ENCODE data around the gene C19orf73. TPM values are rescaled to one million over a fixed set of nuclear protein-coding genes. Genes with fewer than 3 reads are reported as not detected.
A peak's percentile ranks its signal among the peaks of the same experiment; 100 is the strongest.

C19orf73 gene
- total RNA-seq, 1 donor from 2014 or later = 1.3 TPM

- ATAC-seq = no peak
Observed at GRCh38 chr19:49120868-49121267, 1.9 kb upstream of the C19orf73 start.

GRCh38 chr19:49120325-49120683, 1.4 kb upstream of the C19orf73 start:
- ATAC-seq = no peak

- ATAC-seq = peak; percentile 19
Observed at GRCh38 chr19:49119411-49120324, 725 bp upstream of the C19orf73 start, which contains the start of gene PPFIA3. Gene PPFIA3, plus strand, starts transcription at chr19:49119544. Its CDS starts 8,330 bp downstream, at chr19:49127874.

GRCh38 chr19:49117677-49118564, 1.0 kb downstream of the C19orf73 start:
- no peak for ATAC-seq

- ATAC-seq = no peak
Observed at GRCh38 chr19:49116544-49116943, 2.4 kb downstream of the C19orf73 start.

- no peak for ATAC-seq
Observed at GRCh38 chr19:49114630-49115363, 4.1 kb downstream of the C19orf73 start.

GRCh38 chr19:49113762-49114629, 4.9 kb downstream of the C19orf73 start, which contains the start of gene LIN7B:
Gene LIN7B, plus strand, starts transcription at chr19:49114370. Its CDS starts 35 bp downstream, at chr19:49114405.
- peak; percentile 65 for ATAC-seq

GRCh38 chr19:49111218-49111998, 7.5 kb downstream of the C19orf73 start:
- ATAC-seq = no peak

GRCh38 chr19:49110567-49110966, 8.4 kb downstream of the C19orf73 start:
- ATAC-seq = no peak

GRCh38 chr19:49109569-49110233, 9.2 kb downstream of the C19orf73 start:
- ATAC-seq = no peak

GRCh38 chr19:49109051-49109450, 9.9 kb downstream of the C19orf73 start:
- ATAC-seq = no peak

GRCh38 chr19:49107625-49108459, 11.1 kb downstream of the C19orf73 start:
- peak; percentile 30 for ATAC-seq

- ATAC-seq = peak; percentile 42
Observed at GRCh38 chr19:49106648-49107135, 12.3 kb downstream of the C19orf73 start.

- no peak for ATAC-seq
Observed at GRCh38 chr19:49104229-49104864, 14.6 kb downstream of the C19orf73 start.

- ATAC-seq = no peak
Observed at GRCh38 chr19:49103331-49104085, 15.4 kb downstream of the C19orf73 start.

- ATAC-seq = no peak
Observed at GRCh38 chr19:49102303-49102702, 16.6 kb downstream of the C19orf73 start.

GRCh38 chr19:49101160-49101559, 17.8 kb downstream of the C19orf73 start:
- ATAC-seq = no peak

- ATAC-seq = no peak
Observed at GRCh38 chr19:49098795-49099194, 20.1 kb downstream of the C19orf73 start.

Measured in esophagus mucosa (tissue), 1 donor.